BLaER1 treated with 17β-estradiol and CSF1 and Interleukin-3, amounts not matched to agents 10 nM and 100 nM (cell line): ENCODE results near the gene OR10J1.
A peak's percentile ranks its signal among the peaks of the same experiment; 100 is the strongest.

ENCODE experiments used
- H3K27ac ChIP-seq, 11 experiments: shearing (Covaris generic); formaldehyde crosslinking; 2 replicates each; pipeline ENCODE4 v1.8.1; 2022
- H3K27me3 ChIP-seq, 11 experiments: shearing (Covaris generic); formaldehyde crosslinking; 2 replicates each; pipeline ENCODE4 v1.8.1; 2022
- H3K36me3 ChIP-seq, 11 experiments: shearing (Covaris generic); formaldehyde crosslinking; 2 replicates each; pipeline ENCODE4 v1.8.1; 2022
- H3K4me1 ChIP-seq, 10 experiments: shearing (Covaris generic); formaldehyde crosslinking; 2 replicates each; pipeline ENCODE4 v1.8.1; 2022
- H3K4me2 ChIP-seq, 11 experiments: shearing (Covaris generic); formaldehyde crosslinking; 2 replicates each; pipeline ENCODE4 v1.8.1; 2022
- H3K4me3 ChIP-seq, 10 experiments: shearing (Covaris generic); formaldehyde crosslinking; 2 replicates each; pipeline ENCODE4 v1.8.1; 2022
- H3K9ac ChIP-seq, 11 experiments: shearing (Covaris generic); formaldehyde crosslinking; 2 replicates each; pipeline ENCODE4 v1.8.1; 2022
- H3K9me3 ChIP-seq, 11 experiments: shearing (Covaris generic); formaldehyde crosslinking; replicated peaks in 1 of 11; 2 replicates each; pipeline ENCODE4 v1.8.1; 2022
- H4K20me1 ChIP-seq, 11 experiments: shearing (Covaris generic); formaldehyde crosslinking; 2 replicates each; pipeline ENCODE4 v1.8.1; 2022
- Cebpa-rat ChIP-seq, 11 experiments: shearing (Covaris generic); IDR thresholded peaks; 2 replicates each; pipeline ENCODE4 v1.8.1; 2022

The OR10J1 gene

GRCh38 chr1:159439422-159439821 is at the start of gene OR10J1:
TSS of gene OR10J1 (plus strand) at chr1:159439722. CDS start at chr1:159439792, 70 bp downstream.
- Histone ChIP-seq H3K27me3 (no peaks in the 10 kb centered on the region), H4K20me1 (no peaks in the 10 kb centered on the region), H3K4me1 (peaks cover 0 to 25% (median 2%) of the 10 kb centered on the region in 10 experiments; a peak in 8 of 20 replicates), H3K9ac (no peak within 1 kb of the TSS), H3K27ac (no peak within 1 kb of the TSS), H3K4me3 (no peak within 1 kb of the TSS), H3K9me3 (no peaks in the 10 kb centered on the region), H3K36me3 (no peaks in the 10 kb centered on the region), H3K4me2 (peak within 1 kb of the TSS in 2 of 11 experiments; percentile 62 to 67; a peak in 2 of 22 replicates)
- TF ChIP-seq Cebpa-rat (IDR thresholded peaks at IDR 0.05): no peak

GRCh38 chr1:159406821-159407220 is 32.7 kb upstream of the OR10J1 start:
- Histone ChIP-seq H3K4me2 (no peak overlapping the region), H3K4me1 (no peaks in the 10 kb centered on the region), H3K27me3 (no peaks in the 10 kb centered on the region), H3K36me3 (no peaks in the 10 kb centered on the region), H3K9ac (no peak overlapping the region), H3K4me3 (no peak overlapping the region), H4K20me1 (no peaks in the 10 kb centered on the region), H3K9me3 (no peaks in the 10 kb centered on the region), H3K27ac (no peak overlapping the region)
- no peak for TF ChIP-seq Cebpa-rat (IDR thresholded peaks at IDR 0.05)

- Histone ChIP-seq H3K36me3 (no peaks in the 10 kb centered on the region), H3K9ac (no peak overlapping the region), H4K20me1 (no peaks in the 10 kb centered on the region), H3K4me2 (no peak overlapping the region), H3K4me3 (no peak overlapping the region), H3K27me3 (no peaks in the 10 kb centered on the region), H3K27ac (no peak overlapping the region), H3K9me3 (no peaks in the 10 kb centered on the region), H3K4me1 (no peaks in the 10 kb centered on the region)
- no peak for TF ChIP-seq Cebpa-rat (IDR thresholded peaks at IDR 0.05)
These were observed 30.6 kb upstream of the OR10J1 start for GRCh38 chr1:159408862-159409400.

- peaks cover 35 to 51% (median 42%) of the 10 kb centered on the region in 11 experiments for H3K9me3 ChIP-seq
- no peak overlapping the region for H3K4me2 ChIP-seq
These were observed 17.7 kb upstream of the OR10J1 start for GRCh38 chr1:159421821-159422220.

GRCh38 chr1:159428536-159428935 is 11.0 kb upstream of the OR10J1 start:
- H3K4me3 ChIP-seq: no peak overlapping the region
- H3K9me3 ChIP-seq: no peaks in the 10 kb centered on the region
- TF ChIP-seq Cebpa-rat (IDR thresholded peaks at IDR 0.05): no peak
- H3K27me3 ChIP-seq: no peaks in the 10 kb centered on the region
- no peaks in the 10 kb centered on the region for H3K36me3 ChIP-seq
- H3K4me1 ChIP-seq: peaks cover 0 to 10% (median 0%) of the 10 kb centered on the region in 10 experiments; a peak in 3 of 20 replicates
- no peak overlapping the region for H3K27ac ChIP-seq
- H3K9ac ChIP-seq: no peak overlapping the region
- H3K4me2 ChIP-seq: no peak overlapping the region
- no peaks in the 10 kb centered on the region for H4K20me1 ChIP-seq

More at GRCh38 chr1:159421821-159422220, 17.7 kb upstream of the OR10J1 start:
- no peak for TF ChIP-seq Cebpa-rat (IDR thresholded peaks at IDR 0.05)
- no peaks in the 10 kb centered on the region for H4K20me1 ChIP-seq
- no peaks in the 10 kb centered on the region for H3K36me3 ChIP-seq
- H3K27ac ChIP-seq: no peak overlapping the region
- H3K4me3 ChIP-seq: no peak overlapping the region
- H3K9ac ChIP-seq: no peak overlapping the region
- H3K27me3 ChIP-seq: no peaks in the 10 kb centered on the region
- no peaks in the 10 kb centered on the region for H3K4me1 ChIP-seq

- no peaks in the 10 kb centered on the region for H3K36me3 ChIP-seq
- H3K27me3 ChIP-seq: no peaks in the 10 kb centered on the region
- no peak overlapping the region for H3K4me3 ChIP-seq
- no peak overlapping the region for H3K9ac ChIP-seq
- no peak for TF ChIP-seq Cebpa-rat (IDR thresholded peaks at IDR 0.05)
- H3K4me2 ChIP-seq: no peak overlapping the region
- peaks cover 0 to 10% (median 0%) of the 10 kb centered on the region in 10 experiments; a peak in 3 of 20 replicates for H3K4me1 ChIP-seq
- no peaks in the 10 kb centered on the region for H3K9me3 ChIP-seq
- H4K20me1 ChIP-seq: no peaks in the 10 kb centered on the region
- no peak overlapping the region for H3K27ac ChIP-seq
These were observed 10.3 kb upstream of the OR10J1 start for GRCh38 chr1:159429074-159429861.

GRCh38 chr1:159430985-159431384 is 8.5 kb upstream of the OR10J1 start:
- no peak overlapping the region for H3K27ac ChIP-seq
- no peaks in the 10 kb centered on the region for H3K27me3 ChIP-seq
- no peak overlapping the region for H3K4me3 ChIP-seq
- no peak overlapping the region for H3K9ac ChIP-seq
- H3K9me3 ChIP-seq: no peaks in the 10 kb centered on the region
- no peak for TF ChIP-seq Cebpa-rat (IDR thresholded peaks at IDR 0.05)
- H4K20me1 ChIP-seq: no peaks in the 10 kb centered on the region
- peak overlapping the region in 2 of 11 experiments; percentile 12 to 49; a peak in 4 of 22 replicates for H3K4me2 ChIP-seq
- no peaks in the 10 kb centered on the region for H3K36me3 ChIP-seq
- H3K4me1 ChIP-seq: peaks cover 0 to 10% (median 0%) of the 10 kb centered on the region in 10 experiments; a peak in 3 of 20 replicates

- H3K27me3 ChIP-seq: no peaks in the 10 kb centered on the region
These were observed 7.6 kb upstream of the OR10J1 start, which contains the start of gene OR10J4 for GRCh38 chr1:159431904-159432303. TSS of gene OR10J4 (plus strand) at chr1:159432204.

GRCh38 chr1:159436469-159436868 is 3.1 kb upstream of the OR10J1 start:
- Histone ChIP-seq H3K9ac (no peak overlapping the region), H3K4me3 (no peak overlapping the region), H3K4me2 (no peak overlapping the region), H4K20me1 (no peaks in the 10 kb centered on the region), H3K9me3 (no peaks in the 10 kb centered on the region), H3K4me1 (peaks cover 0 to 18% (median 2%) of the 10 kb centered on the region in 10 experiments; a peak in 8 of 20 replicates), H3K36me3 (no peaks in the 10 kb centered on the region), H3K27ac (no peak overlapping the region), H3K27me3 (no peaks in the 10 kb centered on the region)
- no peak for TF ChIP-seq Cebpa-rat (IDR thresholded peaks at IDR 0.05)

More at GRCh38 chr1:159431904-159432303, 7.6 kb upstream of the OR10J1 start, which contains the start of gene OR10J4:
- Histone ChIP-seq H3K36me3 (no peaks in the 10 kb centered on the region), H3K4me3 (no peak within 1 kb of the TSS), H3K9me3 (no peaks in the 10 kb centered on the region), H3K4me1 (peaks cover 0 to 13% (median 0%) of the 10 kb centered on the region in 10 experiments; a peak in 3 of 20 replicates), H4K20me1 (no peaks in the 10 kb centered on the region), H3K4me2 (peak within 1 kb of the TSS in 2 of 11 experiments; percentile 12 to 49; a peak in 4 of 22 replicates), H3K27ac (no peak within 1 kb of the TSS), H3K9ac (no peak within 1 kb of the TSS)
- no peak for TF ChIP-seq Cebpa-rat (IDR thresholded peaks at IDR 0.05)
